Pancreas (tissue), 10 donors: ENCODE data around the gene CDKAL1. TPM values are rescaled to one million over a fixed set of nuclear protein-coding genes. Genes with fewer than 3 reads are reported as not detected.

Experiments used
- ATAC-seq, 4 donors: fragments of 200-7000 bp; cut with Tn5 transposase; one replicate each; pipeline versions ENCODE4 v1.8.0 to v1.9.1; 2020; ENCODE audit warnings: mild to moderate bottlenecking in 4 of 4, moderate library complexity in 4 of 4
- DNase-seq, 6 donors: peaks; one replicate each; pipeline ENCODE4 v3.0.0-alpha.2; 2020
- FAIRE-seq: peaks from 2 replicates; lab custom pipeline; 2012; peaks lifted over from hg19 to GRCh38; lab: Jason Lieb, UNC
- H3K27ac ChIP-seq, 4 donors: fragments of 200-600 bp; sonication (generic); 1 replicate in 3 of 4; 2 replicates in 1 of 4; pipeline versions ENCODE4 v1.5.0 to v1.8.0; 2020
- H3K27me3 ChIP-seq, 4 donors: fragments of 200-600 bp; one replicate each; pipeline ENCODE4 v1.8.0; 2021
- H3K36me3 ChIP-seq, 3 donors: fragments of 200-600 bp; sonication (generic) in 1 of 3; one replicate each; pipeline versions ENCODE4 v1.5.0 to v1.8.0; 2020 to 2021
- H3K4me1 ChIP-seq, 3 donors: fragments of 200-600 bp; one replicate each; pipeline ENCODE4 v1.8.0; 2021
- H3K4me3 ChIP-seq, 4 donors: fragments of 200-600 bp; sonication (generic) in 2 of 4; one replicate each; pipeline versions ENCODE4 v1.5.0 to v1.8.0; 2020 to 2021
- H3K9me3 ChIP-seq, 4 donors: fragments of 200-600 bp; one replicate each; pipeline ENCODE4 v1.8.0; 2021
- CTCF ChIP-seq, 4 donors: fragments of 200-600 bp; sonication (generic) in 3 of 4; IDR thresholded peaks; one replicate each; pipeline versions ENCODE4 v1.5.0 to v1.8.0; 2021; ENCODE audit warnings: antibody characterized with exemption in 4 of 4
- WGBS, 2 donors: extraction: QIAGEN DNeasy Blood & Tissue Kit; methylation state at CpG; one replicate each; pipeline ENCODE4 v1.1.7; 2013; 5-methylcytosine and 5-hydroxymethylcytosine counted together
- intact Hi-C, 3 donors: fragments of 100-400 bp; cut with DNase I; formaldehyde crosslinking; loops; one replicate each; pipeline versions ENCODE4 v1.11.1 to v1.14.2; 2022
- polyA plus RNA-seq, 2 donors: library from polyadenylated mRNA; stranded (reverse); fragments of 200-250 nt; gene quantifications; one replicate each; pipeline ENCODE4 v1.2.3, GENCODE V29; 2013
- total RNA-seq, 6 donors: library from RNA; stranded (reverse); fragmentation: NEBNext Ultra II Directional in 4 of 6; extraction: Animal tissue kit (Norgen Biotek cat#: 25700) in 4 of 6; gene quantifications; one replicate each; pipeline versions ENCODE4 v1.2.1 to v1.2.4, GENCODE V29; 2021 to 2023
- donor health status: healthy with polysubstance abuse.
- donor health status: DM: no; HTN: no; CAD: no; lungs with moderate emphysema.
- donor health status: DM: no; HTN: no; CAD: no.
- donor health status: control.
- donor health status: control.
- donor health status: Bipolar disorder and iron deficiency.
- donor health status: DM: yes; HTN: yes; CAD: no.
- donor health status: DM: no; HTN: no; CAD: no.
- donor health status: DM: no; HTN: no; CAD: no.
- donor health status: DM: yes; HTN: yes; CAD: no.

The CDKAL1 gene
- total and polyA plus RNA-seq, 8 donors, result 3.3 to 11.7 (median 8.2) TPM

- intact Hi-C loops, result no loop called here
- H3K4me3 ChIP-seq, result no peak overlapping the region
- DNase-seq (peak; percentile 57 to 81 (median 75)), ATAC-seq (peak; percentile 94 to 98 (median 96)), FAIRE-seq (no peak)
- TF ChIP-seq CTCF (IDR thresholded peaks at IDR 0.05), result no peak
- H3K4me1 ChIP-seq, result peaks cover 0 to 34% (median 16%) of the 10 kb centered on the region in 3 donors
- H3K27me3 ChIP-seq, result no peaks in the 10 kb centered on the region
- no peaks in the 10 kb centered on the region for H3K36me3 ChIP-seq
- H3K27ac ChIP-seq, result peak overlapping the region in 3 of 4 donors; percentile 51 to 90 (median 76)
- 41 to 51% methylated on average over 6 of the region's 6 CpGs for WGBS, 2 donors
- no peaks in the 10 kb centered on the region for H3K9me3 ChIP-seq
Measured at GRCh38 chr6:20877008-20877937, 343.0 kb downstream of the CDKAL1 start.

GRCh38 chr6:20879121-20879520 lies 344.9 kb downstream of the CDKAL1 start:
- H3K27me3 ChIP-seq, result no peaks in the 10 kb centered on the region
- ATAC-seq, result no peak
- H3K9me3 ChIP-seq, result no peaks in the 10 kb centered on the region
- H3K4me1 ChIP-seq, result peaks cover 0 to 34% (median 16%) of the 10 kb centered on the region in 3 donors
- WGBS, 2 donors, result 95 to 97% methylated on average over 1 of the region's 1 CpG
- no peak for TF ChIP-seq CTCF (IDR thresholded peaks at IDR 0.05)
- intact Hi-C loops, result no loop called here
- FAIRE-seq, result no peak
- H3K4me3 ChIP-seq, result no peak overlapping the region
- DNase-seq, result no peak
- H3K36me3 ChIP-seq, result no peaks in the 10 kb centered on the region
- H3K27ac ChIP-seq, result no peak overlapping the region

GRCh38 chr6:20879526-20879925 lies 345.3 kb downstream of the CDKAL1 start:
- TF ChIP-seq CTCF (IDR thresholded peaks at IDR 0.05), result no peak
- WGBS, 2 donors, result 90 to 93% methylated on average over 1 of the region's 1 CpG
- intact Hi-C loops, result no loop called here
- Histone ChIP-seq H3K9me3 (no peaks in the 10 kb centered on the region), H3K4me3 (no peak overlapping the region), H3K4me1 (peaks cover 0 to 34% (median 16%) of the 10 kb centered on the region in 3 donors), H3K27me3 (no peaks in the 10 kb centered on the region), H3K36me3 (no peaks in the 10 kb centered on the region), H3K27ac (no peak overlapping the region)
- FAIRE-seq, result no peak
- DNase-seq, result no peak
- ATAC-seq, result no peak

- H3K4me1 ChIP-seq, result peaks cover 0 to 25% (median 16%) of the 10 kb centered on the region in 3 donors
- no peak for TF ChIP-seq CTCF (IDR thresholded peaks at IDR 0.05)
- 53 to 54% methylated on average over 1 of the region's 1 CpG for WGBS, 2 donors
- intact Hi-C loops, result no loop called here
- no peaks in the 10 kb centered on the region for H3K36me3 ChIP-seq
- no peak overlapping the region for H3K4me3 ChIP-seq
- DNase-seq, result no peak
- no peaks in the 10 kb centered on the region for H3K27me3 ChIP-seq
- H3K27ac ChIP-seq, result no peak overlapping the region
- peak in 2 of 4 donors; percentile 23 to 32 for ATAC-seq
- no peaks in the 10 kb centered on the region for H3K9me3 ChIP-seq
- no peak for FAIRE-seq
Measured at GRCh38 chr6:20881365-20881764, 347.1 kb downstream of the CDKAL1 start.

- Histone ChIP-seq H3K27ac (no peak overlapping the region), H3K4me1 (peaks cover 0 to 19% (median 13%) of the 10 kb centered on the region in 3 donors), H3K9me3 (no peaks in the 10 kb centered on the region), H3K36me3 (no peaks in the 10 kb centered on the region), H3K4me3 (no peak overlapping the region), H3K27me3 (no peaks in the 10 kb centered on the region)
- no peak for TF ChIP-seq CTCF (IDR thresholded peaks at IDR 0.05)
- no peak for FAIRE-seq
- ATAC-seq, result no peak
- DNase-seq, result no peak
- 96 to 97% methylated on average over 5 of the region's 5 CpGs for WGBS, 2 donors
- intact Hi-C loops, result no loop called here
Measured at GRCh38 chr6:20882014-20882413, 347.8 kb downstream of the CDKAL1 start.
